Islet precursor cell (in vitro differentiated cells): ENCODE measurements around the gene PDE6H.

Experiments used
- DNase-seq: peaks from one replicate; pipeline ENCODE4 v3.0.0-alpha.2; 2018

PDE6H gene

GRCh38 chr12:14976658-14977057 is 3.8 kb downstream of the PDE6H start:
- DNase-seq, result no peak

- DNase-seq, result no peak
Observed at GRCh38 chr12:14979468-14979867, 6.6 kb downstream of the PDE6H start.

- no peak for DNase-seq
Observed at GRCh38 chr12:14981049-14981448, 8.2 kb downstream of the PDE6H start.

GRCh38 chr12:14982562-14982961 is 9.7 kb downstream of the PDE6H start:
- DNase-seq, result no peak

GRCh38 chr12:14982991-14983390 is 10.1 kb downstream of the PDE6H start:
- no peak for DNase-seq

GRCh38 chr12:14984036-14984435 is 11.2 kb downstream of the PDE6H start:
- DNase-seq, result no peak

- no peak for DNase-seq
Observed at GRCh38 chr12:14984766-14985285, 12.0 kb downstream of the PDE6H start.

GRCh38 chr12:14986449-14986848 is 13.6 kb downstream of the PDE6H start:
- DNase-seq, result no peak

GRCh38 chr12:14988035-14988434 is 15.2 kb downstream of the PDE6H start:
- DNase-seq, result no peak

- DNase-seq, result no peak
Observed at GRCh38 chr12:14989790-14990189, 16.9 kb downstream of the PDE6H start.

- no peak for DNase-seq
Observed at GRCh38 chr12:14991069-14991468, 18.2 kb downstream of the PDE6H start.

- DNase-seq, result no peak
Observed at GRCh38 chr12:14992673-14993072, 19.8 kb downstream of the PDE6H start.

GRCh38 chr12:14993117-14993516 is 20.3 kb downstream of the PDE6H start:
- no peak for DNase-seq

GRCh38 chr12:14993537-14994266 is 20.9 kb downstream of the PDE6H start:
- peak; percentile 88 for DNase-seq

GRCh38 chr12:14994610-14995009 is 21.8 kb downstream of the PDE6H start:
- DNase-seq, result no peak

GRCh38 chr12:14995583-14996425 is 23.0 kb downstream of the PDE6H start:
- no peak for DNase-seq

- DNase-seq, result no peak
Observed at GRCh38 chr12:14997998-14998397, 25.2 kb downstream of the PDE6H start.

GRCh38 chr12:14999021-14999694 is 26.3 kb downstream of the PDE6H start:
- no peak for DNase-seq

- no peak for DNase-seq
Observed at GRCh38 chr12:14999695-15000365, 27.0 kb downstream of the PDE6H start.

- no peak for DNase-seq
Observed at GRCh38 chr12:15000575-15000974, 27.7 kb downstream of the PDE6H start.

- DNase-seq, result peak; percentile 76
Observed at GRCh38 chr12:15001733-15002382, 29.0 kb downstream of the PDE6H start.

GRCh38 chr12:15004421-15004820 is 31.6 kb downstream of the PDE6H start:
- DNase-seq, result no peak
